ENCODE measurements around the gene PHETA1.

PHETA1 gene

GRCh38 chr12:111411185-111411764 is 42.4 kb upstream of the PHETA1 start:
- H3K79me2 ChIP-seq (ENCODE audit: insufficient read depth, low read depth) = peaks cover 57% of the 10 kb centered on the region
- peak overlapping the region; percentile 40; the same call in 1 of the 2 replicates for H3K27ac ChIP-seq
- H3K4me2 ChIP-seq = peak overlapping the region; percentile 36; the same call in 1 of the 2 replicates
- TF ChIP-seq CTCF (conservative IDR thresholded peaks at IDR 0.05; ENCODE audit: low read depth, low read length) = no peak
- H3K36me3 ChIP-seq (ENCODE audit: insufficient read depth) = no peaks in the 10 kb centered on the region
- no peaks in the 10 kb centered on the region for H3K27me3 ChIP-seq (ENCODE audit: insufficient read depth, low read depth)
- H3K4me3 ChIP-seq (IDR thresholded peaks at IDR 0.05; ENCODE audit: insufficient read depth, low read depth, low read length) = no peak overlapping the region
- peaks cover 47% of the 10 kb centered on the region for H3K4me1 ChIP-seq (ENCODE audit: low read depth, poor library complexity, severe bottlenecking)
- H2AFZ ChIP-seq (ENCODE audit: low read depth) = no peak overlapping the region
- no peak overlapping the region for H3K9ac ChIP-seq
- H4K20me1 ChIP-seq (ENCODE audit: insufficient read depth) = no peaks in the 10 kb centered on the region

GRCh38 chr12:111410431-111411184 is 41.7 kb upstream of the PHETA1 start:
- no peaks in the 10 kb centered on the region for H3K36me3 ChIP-seq (ENCODE audit: insufficient read depth)
- peak overlapping the region; percentile 40; the same call in 1 of the 2 replicates for H3K27ac ChIP-seq
- H3K4me3 ChIP-seq (IDR thresholded peaks at IDR 0.05; ENCODE audit: insufficient read depth, low read depth, low read length) = no peak overlapping the region
- no peak for TF ChIP-seq CTCF (conservative IDR thresholded peaks at IDR 0.05; ENCODE audit: low read depth, low read length)
- H3K4me2 ChIP-seq = peak overlapping the region; percentile 36; the same call in 1 of the 2 replicates
- peaks cover 58% of the 10 kb centered on the region for H3K79me2 ChIP-seq (ENCODE audit: insufficient read depth, low read depth)
- no peaks in the 10 kb centered on the region for H3K27me3 ChIP-seq (ENCODE audit: insufficient read depth, low read depth)
- no peak overlapping the region for H3K9ac ChIP-seq
- no peak overlapping the region for H2AFZ ChIP-seq (ENCODE audit: low read depth)
- H4K20me1 ChIP-seq (ENCODE audit: insufficient read depth) = no peaks in the 10 kb centered on the region
- H3K4me1 ChIP-seq (ENCODE audit: low read depth, poor library complexity, severe bottlenecking) = peaks cover 47% of the 10 kb centered on the region

- H3K27me3 ChIP-seq (ENCODE audit: insufficient read depth, low read depth) = no peaks in the 10 kb centered on the region
- H3K79me2 ChIP-seq (ENCODE audit: insufficient read depth, low read depth) = peaks cover 53% of the 10 kb centered on the region
- H2AFZ ChIP-seq (ENCODE audit: low read depth) = no peak overlapping the region
- H3K27ac ChIP-seq = no peak overlapping the region
- H3K4me3 ChIP-seq (IDR thresholded peaks at IDR 0.05; ENCODE audit: insufficient read depth, low read depth, low read length) = no peak overlapping the region
- peaks cover 47% of the 10 kb centered on the region for H3K4me1 ChIP-seq (ENCODE audit: low read depth, poor library complexity, severe bottlenecking)
- H3K9ac ChIP-seq = no peak overlapping the region
- H3K4me2 ChIP-seq = no peak overlapping the region; the same call in 1 of the 2 replicates
- TF ChIP-seq CTCF (conservative IDR thresholded peaks at IDR 0.05; ENCODE audit: low read depth, low read length) = no peak
- H4K20me1 ChIP-seq (ENCODE audit: insufficient read depth) = no peaks in the 10 kb centered on the region
- H3K36me3 ChIP-seq (ENCODE audit: insufficient read depth) = no peaks in the 10 kb centered on the region
These were observed 41.0 kb upstream of the PHETA1 start for GRCh38 chr12:111409780-111410430.

- H2AFZ ChIP-seq (ENCODE audit: low read depth) = no peak overlapping the region
- TF ChIP-seq CTCF (conservative IDR thresholded peaks at IDR 0.05; ENCODE audit: low read depth, low read length) = no peak
- peaks cover 53% of the 10 kb centered on the region for H3K79me2 ChIP-seq (ENCODE audit: insufficient read depth, low read depth)
- no peak overlapping the region for H3K9ac ChIP-seq
- no peak overlapping the region for H3K4me2 ChIP-seq
- no peaks in the 10 kb centered on the region for H4K20me1 ChIP-seq (ENCODE audit: insufficient read depth)
- H3K4me3 ChIP-seq (IDR thresholded peaks at IDR 0.05; ENCODE audit: insufficient read depth, low read depth, low read length) = no peak overlapping the region
- H3K36me3 ChIP-seq (ENCODE audit: insufficient read depth) = no peaks in the 10 kb centered on the region
- no peaks in the 10 kb centered on the region for H3K27me3 ChIP-seq (ENCODE audit: insufficient read depth, low read depth)
- no peak overlapping the region for H3K27ac ChIP-seq
- H3K4me1 ChIP-seq (ENCODE audit: low read depth, poor library complexity, severe bottlenecking) = peaks cover 51% of the 10 kb centered on the region
These were observed 40.5 kb upstream of the PHETA1 start for GRCh38 chr12:111409403-111409779.
